Measurements from ENCODE around the gene RIOK1.
"Not testable (repeated sequence)": the region's sequence is repeated elsewhere in the genome, so short reads cannot be mapped to it uniquely, and the experiment has no call there.

Gene RIOK1

DNA sequence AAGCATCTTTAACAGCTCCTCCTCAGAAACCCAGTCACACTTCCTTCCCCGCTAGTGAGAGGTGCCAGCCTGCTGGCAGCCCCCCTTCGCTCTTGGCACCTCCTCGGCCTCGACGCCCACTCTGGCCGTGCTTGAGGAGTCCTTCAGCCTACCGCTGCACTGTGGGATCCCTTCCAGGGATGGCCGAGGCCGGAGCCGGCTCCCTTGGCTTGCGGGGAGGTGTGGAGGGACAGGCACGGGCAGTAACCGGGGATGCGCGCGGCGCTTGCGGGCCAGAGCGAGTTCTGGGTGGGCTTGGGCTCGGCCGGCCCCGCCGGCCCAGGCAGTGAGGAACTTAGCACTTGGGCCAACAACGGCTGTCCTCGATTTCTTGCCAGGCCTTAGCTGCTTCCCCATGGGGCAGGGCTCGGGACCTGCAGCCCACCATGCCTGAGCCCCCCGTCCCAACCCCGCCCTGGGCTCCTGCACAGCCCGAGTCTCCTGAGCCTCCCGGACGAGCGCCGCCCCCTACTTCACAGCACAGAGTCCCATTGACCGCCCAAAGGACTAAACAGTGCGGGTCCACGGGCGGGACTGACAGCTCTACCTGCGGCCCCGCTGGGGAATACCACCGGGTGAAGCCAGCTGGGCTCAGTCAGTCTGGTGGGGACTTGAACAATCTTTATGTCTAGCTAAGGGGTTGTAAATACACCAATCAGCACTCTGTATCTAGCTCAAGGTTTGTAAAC lies 51.6 kb downstream of the RIOK1 start:
- no peak for DNase-seq (ENCODE audit: low spot score)

DNA sequence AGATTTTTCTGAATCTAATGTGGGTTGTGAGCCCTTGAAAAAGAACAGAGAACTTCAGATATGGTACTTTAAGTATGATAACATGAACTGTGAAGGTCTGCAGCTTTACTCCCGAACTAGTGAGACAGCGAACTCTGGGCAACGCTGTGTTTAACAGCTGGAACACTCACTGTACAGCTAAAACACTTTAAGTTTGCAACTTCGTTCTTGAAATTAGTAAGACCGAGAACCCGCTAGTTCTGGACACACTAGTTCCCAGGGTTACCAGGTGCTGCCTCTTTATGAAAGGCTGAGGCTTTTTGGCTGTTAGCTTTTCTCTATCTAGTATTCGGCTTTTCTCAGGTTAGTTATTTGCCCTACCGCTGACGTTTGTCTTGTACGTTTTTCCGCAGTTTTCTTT lies 52.9 kb downstream of the RIOK1 start:
- DNase-seq (ENCODE audit: low spot score) = no peak

- DNase-seq (ENCODE audit: low spot score) = no peak
Measured at GRCh38 chr6:7445101-7445500, 55.5 kb downstream of the RIOK1 start.

GRCh38 chr6:7445885-7446461 lies 56.4 kb downstream of the RIOK1 start:
- no peak for DNase-seq (ENCODE audit: low spot score)

GRCh38 chr6:7446619-7447325 lies 57.2 kb downstream of the RIOK1 start:
- DNase-seq (ENCODE audit: low spot score) = no peak

- DNase-seq (ENCODE audit: low spot score) = no peak
Measured at GRCh38 chr6:7448232-7448631, 58.6 kb downstream of the RIOK1 start.

- DNase-seq (ENCODE audit: low spot score) = no peak
Measured at GRCh38 chr6:7449018-7449417, 59.4 kb downstream of the RIOK1 start.

GRCh38 chr6:7451326-7451725 lies 61.7 kb downstream of the RIOK1 start:
- DNase-seq (ENCODE audit: low spot score) = no peak

DNA sequence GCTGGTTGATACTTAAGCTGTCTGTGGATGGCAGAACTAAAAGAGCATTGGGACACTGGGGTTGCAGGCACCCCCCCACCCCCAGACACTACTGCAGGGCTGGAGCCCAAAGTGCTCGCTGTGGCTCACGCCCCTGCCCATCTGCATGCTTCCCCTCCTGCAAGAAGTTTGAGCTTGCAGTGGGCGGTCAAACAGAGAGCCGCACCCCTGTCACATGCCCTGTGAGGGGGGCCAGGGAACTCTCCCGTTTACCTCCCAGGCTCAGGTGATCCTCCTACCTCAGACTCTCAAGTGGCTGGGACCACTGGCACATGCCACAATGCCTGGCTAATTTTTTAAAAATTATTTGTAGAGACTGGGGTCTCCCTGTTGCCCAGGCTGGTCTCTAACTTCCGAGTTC lies 63.3 kb downstream of the RIOK1 start:
- no peak for DNase-seq (ENCODE audit: low spot score)

- no peak for DNase-seq (ENCODE audit: low spot score)
Measured at GRCh38 chr6:7454696-7455358, 65.2 kb downstream of the RIOK1 start.

DNA sequence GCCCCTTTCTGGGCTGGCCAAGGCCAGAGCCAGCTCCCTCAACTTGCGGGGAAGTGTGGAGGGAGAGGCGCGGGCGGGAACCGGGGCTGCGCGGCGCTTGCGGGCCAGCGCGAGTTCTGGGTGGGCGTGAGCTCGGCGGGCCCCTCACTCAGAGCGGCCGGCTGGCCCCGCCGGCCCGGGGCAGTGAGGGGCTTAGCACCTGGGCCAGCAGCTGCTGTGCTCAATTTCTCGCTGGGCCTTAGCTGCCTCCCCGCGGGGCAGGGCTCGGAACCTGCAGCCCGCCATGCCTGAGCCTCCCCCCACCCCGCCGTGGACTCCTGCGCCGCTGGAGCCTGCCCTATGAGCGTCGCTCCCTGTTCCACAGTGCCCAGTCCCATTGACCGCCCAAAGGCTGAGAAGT lies 66.7 kb downstream of the RIOK1 start:
- not testable (repeated sequence) for DNase-seq (ENCODE audit: low spot score)

GRCh38 chr6:7461416-7461815 lies 71.8 kb downstream of the RIOK1 start:
- no peak for DNase-seq (ENCODE audit: low spot score)

- DNase-seq (ENCODE audit: low spot score) = no peak
Measured at GRCh38 chr6:7463785-7464184, 74.2 kb downstream of the RIOK1 start.

GRCh38 chr6:7467007-7467897 lies 77.6 kb downstream of the RIOK1 start:
- peak; percentile 21 for DNase-seq (ENCODE audit: low spot score)
